ENCODE data around the gene AK9.

DNA sequence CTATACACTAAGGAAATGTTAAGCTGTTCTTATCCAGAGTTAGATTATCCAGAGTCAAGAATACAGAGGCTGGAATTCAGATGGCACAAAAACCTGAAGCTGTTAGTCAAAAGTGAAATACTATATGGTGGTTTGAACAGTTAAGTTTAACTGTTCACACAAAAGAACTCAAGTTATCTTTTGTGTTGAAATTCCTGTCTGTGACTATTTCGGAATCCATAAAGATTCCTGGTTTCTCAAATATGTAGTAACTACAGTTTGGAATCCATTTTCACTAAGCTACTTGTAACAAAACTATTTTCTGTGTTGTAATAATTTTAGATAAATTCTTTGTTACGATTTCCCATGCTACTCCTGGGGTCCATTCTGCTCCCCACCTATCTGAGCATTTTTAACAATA, 24.6 kb upstream of the AK9 start:
- TF ChIP-seq CTCF (IDR thresholded peaks at IDR 0.05; ENCODE audit: poor library complexity, severe bottlenecking) (no peak), EZH2 (IDR thresholded peaks at IDR 0.05; ENCODE audit: borderline replicate concordance, insufficient read depth, low read length, poor library complexity, severe bottlenecking) (no peak), MXI1 (conservative IDR thresholded peaks at IDR 0.05; ENCODE audit: poor library complexity, severe bottlenecking) (no peak)

Measured in neural cell (in vitro differentiated cells).